Stromal cell of bone marrow (primary cell): ENCODE results near the gene SNRPD3.
A peak's percentile ranks its signal among the peaks of the same experiment; 100 is the strongest.
"Not testable (repeated sequence)": the region's sequence is repeated elsewhere in the genome, so short reads cannot be mapped to it uniquely, and the experiment has no call there.

Source experiments
- DNase-seq: peaks from one replicate; pipeline ENCODE4 v3.0.0-alpha.2; 2012; ENCODE audit warnings: low read depth

SNRPD3 gene

GRCh38 chr22:24592058-24592850 is 36.5 kb downstream of the SNRPD3 start:
- no peak for DNase-seq

DNA sequence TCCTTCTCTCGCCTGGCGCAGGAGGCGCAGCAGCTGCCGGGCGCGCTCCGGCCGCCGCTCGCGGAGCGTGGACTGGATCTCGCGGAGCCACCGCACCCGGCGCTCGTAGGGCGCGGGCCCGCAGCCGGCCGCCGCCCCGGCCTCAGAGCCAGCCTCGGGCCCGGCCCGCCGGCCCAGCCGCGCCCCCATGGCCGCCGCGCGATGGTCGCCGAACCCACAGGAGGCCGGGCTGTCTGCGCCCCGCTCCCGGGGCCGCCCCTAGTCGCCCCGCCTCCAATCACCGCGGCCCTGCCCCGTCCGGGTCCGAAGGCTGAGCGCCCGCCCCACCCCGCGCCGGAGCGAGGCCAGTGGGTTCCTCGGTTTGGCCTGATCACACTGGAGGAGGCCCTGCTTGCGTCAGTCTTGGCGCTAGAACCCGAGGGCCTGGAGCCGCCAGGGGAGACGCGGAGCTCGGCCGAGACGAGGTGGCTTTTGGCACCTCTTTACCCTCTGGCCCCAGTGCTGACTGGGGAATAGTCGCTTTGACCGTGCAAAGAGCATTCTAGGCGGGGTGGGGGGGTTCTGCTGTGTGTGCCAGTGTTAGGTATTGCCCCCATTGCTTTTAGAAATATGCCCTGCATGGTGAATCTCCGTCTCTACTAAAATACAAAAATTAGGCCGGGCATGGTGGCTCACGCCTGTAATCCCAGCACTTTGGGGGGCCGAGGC is 37.2 kb downstream of the SNRPD3 start, which contains the start of gene LRRC75B:
Gene LRRC75B, minus strand, starts transcription at position 223 of the 708 bp plus-strand sequence. Its CDS starts 34 bp downstream, at position 189.
- DNase-seq: peak; percentile 68

- DNase-seq: not testable (repeated sequence)
Measured at GRCh38 chr22:24593559-24593835, 37.7 kb downstream of the SNRPD3 start.

DNA sequence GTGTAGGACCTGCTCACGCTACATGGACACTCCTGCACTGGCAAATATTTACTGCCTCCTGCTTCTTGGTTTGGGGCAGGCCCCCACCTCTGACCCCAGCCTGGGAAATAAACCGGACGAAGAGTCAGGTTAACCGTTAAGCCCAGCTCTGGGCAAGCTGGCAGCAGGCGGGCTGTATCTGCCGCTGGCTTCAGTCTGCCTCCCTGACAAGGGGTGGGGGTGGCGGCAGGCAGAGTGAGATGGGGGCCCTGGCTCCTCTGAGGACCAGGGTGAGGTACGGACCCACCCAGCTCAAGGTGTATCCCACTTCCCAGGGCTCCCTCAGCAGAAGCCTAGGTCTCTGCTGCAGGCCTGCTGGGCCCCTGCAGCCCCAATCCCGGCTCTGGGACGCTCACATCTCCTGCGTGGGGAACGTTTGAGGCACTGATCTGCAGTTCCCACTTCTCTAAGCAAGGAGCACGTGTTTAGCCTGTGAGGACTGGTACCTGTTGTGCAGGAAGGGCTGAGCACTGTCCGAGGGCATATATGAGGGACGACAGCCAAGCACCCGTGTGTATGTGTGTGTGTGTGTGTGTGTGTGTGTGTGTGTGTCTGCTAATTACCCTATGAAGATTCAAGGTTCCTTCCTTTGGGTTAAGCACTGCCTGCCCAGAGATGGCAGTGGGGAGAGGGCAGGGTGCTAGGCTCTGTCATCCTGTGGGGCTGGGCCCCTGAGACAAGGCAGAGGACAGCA is 38.2 kb downstream of the SNRPD3 start:
- DNase-seq: no peak

- DNase-seq: no peak
Measured at GRCh38 chr22:24594569-24595120, 38.8 kb downstream of the SNRPD3 start.

DNA sequence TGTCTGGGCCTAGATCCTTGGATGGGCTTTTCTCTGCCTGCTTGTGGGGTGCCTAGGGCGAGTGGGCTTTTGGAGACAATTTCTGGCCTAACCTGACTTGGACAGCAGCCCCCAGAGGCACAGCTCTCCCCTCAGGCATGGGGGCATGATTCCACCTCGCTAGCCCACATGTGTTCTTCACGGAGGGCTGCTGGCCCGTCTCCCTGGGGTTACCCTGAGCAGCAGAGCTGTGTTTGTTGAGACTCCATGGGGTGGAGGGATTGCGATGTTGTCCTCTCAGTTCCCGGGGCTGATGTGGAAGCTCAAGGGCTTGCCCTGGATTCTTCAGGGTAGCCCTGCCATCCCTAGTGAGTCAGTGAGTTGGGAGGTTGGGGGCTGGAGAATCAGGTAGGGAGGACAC is 39.4 kb downstream of the SNRPD3 start:
- DNase-seq: no peak

DNA sequence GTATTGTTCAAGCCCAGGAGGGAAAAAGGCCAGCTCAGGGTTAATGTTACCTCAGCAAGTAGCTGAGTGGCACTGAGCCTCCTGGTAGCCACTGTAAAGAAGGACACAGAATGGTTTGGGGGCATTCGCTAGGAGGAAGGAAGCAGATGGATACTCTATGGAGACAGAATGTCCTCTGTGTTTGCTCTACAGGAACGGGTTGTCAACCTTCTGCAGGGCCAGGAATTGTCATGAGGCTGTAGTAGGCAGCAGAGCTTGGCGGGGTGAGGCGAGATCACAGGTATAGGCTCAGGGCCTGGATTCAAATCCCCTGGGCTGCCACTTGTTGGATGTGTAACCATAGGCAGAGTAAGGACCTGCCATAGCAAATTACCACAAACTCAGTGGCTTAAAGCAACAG is 40.1 kb downstream of the SNRPD3 start:
- no peak for DNase-seq

DNA sequence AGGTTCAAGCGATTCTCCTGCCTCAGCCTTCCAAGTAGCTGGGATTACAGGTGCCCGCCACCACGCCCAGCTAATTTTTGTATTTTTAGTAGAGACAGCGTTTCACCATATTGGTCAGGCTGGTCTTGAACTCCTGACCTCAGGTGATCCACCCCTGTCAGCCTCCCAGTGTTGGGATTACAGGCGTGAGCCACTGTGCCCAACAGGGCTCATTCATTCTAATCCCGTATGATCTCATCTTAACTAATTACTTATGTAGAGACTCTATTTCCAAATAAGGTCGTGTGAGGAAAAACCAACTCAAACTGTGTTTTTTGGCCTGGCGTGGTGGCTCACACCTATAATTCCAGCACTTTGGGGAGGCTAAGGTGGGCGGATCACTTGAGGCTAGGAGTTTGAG is 41.3 kb downstream of the SNRPD3 start:
- DNase-seq: not testable (repeated sequence)

DNA sequence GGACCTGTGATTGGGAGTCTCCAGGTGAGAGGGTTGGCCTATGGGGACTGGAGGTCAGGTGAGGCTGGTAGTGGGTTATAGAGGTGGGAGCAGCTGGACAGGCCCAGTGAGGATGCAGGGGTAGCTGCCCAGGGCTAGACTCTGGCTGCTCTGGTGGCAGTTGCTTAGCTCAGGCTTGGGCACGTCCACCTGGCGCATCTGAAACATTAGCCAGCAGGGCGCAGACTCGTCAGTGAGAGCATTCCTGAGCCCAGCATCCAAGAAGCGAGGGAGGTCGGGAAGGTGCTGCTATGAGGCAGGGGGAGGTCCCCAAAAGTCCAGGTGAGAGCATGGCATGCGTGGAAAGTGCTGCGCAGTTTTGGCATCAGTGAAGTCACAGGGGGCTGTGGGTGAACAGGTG is 43.7 kb downstream of the SNRPD3 start:
- DNase-seq: no peak

- not testable (repeated sequence) for DNase-seq
Measured at GRCh38 chr22:24599958-24600715, 44.3 kb downstream of the SNRPD3 start.

GRCh38 chr22:24601217-24602104 is 45.7 kb downstream of the SNRPD3 start:
- DNase-seq: no peak

- DNase-seq: not testable (repeated sequence)
Measured at GRCh38 chr22:24602105-24602749, 46.4 kb downstream of the SNRPD3 start.

DNA sequence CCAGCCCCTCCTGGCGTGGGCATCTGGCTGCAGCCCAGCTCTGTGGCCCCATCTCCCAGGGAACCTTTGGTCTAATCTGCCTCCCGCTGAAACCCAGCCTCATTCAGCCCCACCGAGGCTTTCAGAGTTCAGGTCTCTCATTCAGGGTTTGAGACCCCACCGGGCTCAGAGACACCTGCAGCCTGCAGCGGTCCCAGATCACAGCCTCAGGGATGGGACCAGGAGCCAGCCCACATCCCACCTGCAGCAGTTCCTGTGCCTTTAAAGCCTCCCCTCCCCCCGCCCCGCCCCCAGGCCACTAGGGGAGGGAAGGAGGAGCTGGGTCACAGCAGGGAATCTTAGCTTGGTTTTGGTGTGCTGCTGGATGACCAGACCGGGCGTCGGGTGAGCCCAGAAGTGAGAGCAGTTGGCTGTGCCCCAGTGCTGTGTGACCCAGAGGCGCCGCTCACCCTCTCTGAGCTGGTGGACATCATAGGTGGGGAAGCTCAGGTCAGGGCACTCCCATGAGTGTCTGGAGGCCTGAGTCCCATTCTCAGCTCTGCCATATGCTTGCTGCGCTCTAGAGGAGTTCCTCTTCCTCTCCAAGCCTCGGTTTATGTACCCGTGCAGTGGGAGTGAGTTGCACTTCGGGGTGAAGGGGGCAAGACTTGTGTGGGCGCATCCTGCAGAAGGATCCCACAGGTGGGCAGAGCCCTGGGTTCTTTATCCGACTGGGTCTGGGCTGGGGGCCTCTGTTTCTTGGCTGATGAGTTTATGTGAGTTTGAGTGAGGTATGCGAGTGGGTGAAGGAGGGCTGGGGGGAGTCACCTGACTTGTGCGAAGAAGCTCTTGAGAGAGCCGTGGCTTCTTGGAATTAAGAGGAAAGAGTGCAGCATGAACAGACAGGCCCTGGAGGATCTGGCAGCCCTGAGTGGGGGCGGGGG is 47.3 kb downstream of the SNRPD3 start, which contains the start of gene GGT1:
Gene GGT1, plus strand, starts transcription at position 347 of the 923 bp plus-strand sequence. CDS start 7,889 bp downstream, outside the sequence.
- DNase-seq: not testable (repeated sequence)

DNA sequence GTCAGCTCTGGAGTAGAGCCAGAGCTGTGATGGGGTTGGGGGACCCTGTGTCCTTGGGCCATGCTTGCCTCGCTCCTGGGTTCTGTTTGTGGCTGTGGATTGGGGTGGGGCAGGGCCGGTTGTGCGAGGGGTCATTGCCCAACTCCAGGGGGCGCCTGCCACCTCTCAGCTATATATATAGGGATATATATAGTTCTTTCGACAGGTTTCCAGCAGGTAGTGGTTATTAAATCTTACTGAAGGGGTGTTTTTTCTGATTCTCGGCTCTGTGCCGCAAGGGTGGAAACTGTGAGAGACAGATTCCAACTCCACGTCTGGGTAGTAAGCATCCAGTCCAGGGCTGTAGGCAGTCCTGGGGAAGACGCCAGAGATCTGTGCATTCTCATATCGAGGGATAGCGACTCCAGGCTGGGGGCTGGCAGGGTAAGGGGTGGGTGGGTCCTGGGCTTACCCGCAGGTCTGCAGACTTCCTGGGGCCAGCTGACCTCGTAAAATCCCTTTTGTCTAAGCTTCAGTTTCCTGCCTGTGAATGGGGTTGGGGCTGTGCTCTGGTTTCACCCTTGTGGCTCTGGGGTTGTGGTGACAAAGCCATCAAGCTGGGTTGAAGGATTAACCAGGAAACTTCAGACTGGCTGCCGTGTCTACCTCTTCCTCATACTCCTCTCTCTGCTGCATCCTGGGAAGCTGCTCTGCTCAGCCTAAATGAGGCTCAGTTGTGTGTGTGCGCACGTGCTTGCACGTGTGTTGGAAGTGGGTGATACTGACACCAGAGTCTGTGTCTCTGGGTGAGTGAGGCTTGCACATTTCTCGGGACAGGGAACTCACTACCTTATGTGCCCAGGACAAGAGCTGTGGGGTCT is 48.2 kb downstream of the SNRPD3 start:
- not testable (repeated sequence) for DNase-seq

DNA sequence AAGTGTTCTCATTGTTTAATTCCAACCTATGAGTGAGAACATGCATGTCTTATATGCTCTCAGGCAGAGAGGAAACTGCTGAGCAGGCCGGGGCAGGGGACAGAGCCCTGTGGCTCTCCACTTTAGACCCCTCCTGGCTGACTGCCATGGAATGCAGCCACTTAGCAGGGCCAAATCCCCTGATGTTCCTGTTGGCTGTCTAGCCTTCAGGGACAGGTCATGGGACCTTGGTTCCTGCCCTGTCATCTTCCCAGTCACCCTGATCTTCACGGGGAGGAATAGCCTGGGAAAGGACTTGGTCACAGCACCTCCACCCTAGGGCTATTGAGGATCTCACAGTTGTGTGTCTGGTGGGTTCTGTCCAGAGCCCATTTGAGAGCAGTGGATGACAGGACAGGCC is 50.5 kb downstream of the SNRPD3 start:
- not testable (repeated sequence) for DNase-seq

DNA sequence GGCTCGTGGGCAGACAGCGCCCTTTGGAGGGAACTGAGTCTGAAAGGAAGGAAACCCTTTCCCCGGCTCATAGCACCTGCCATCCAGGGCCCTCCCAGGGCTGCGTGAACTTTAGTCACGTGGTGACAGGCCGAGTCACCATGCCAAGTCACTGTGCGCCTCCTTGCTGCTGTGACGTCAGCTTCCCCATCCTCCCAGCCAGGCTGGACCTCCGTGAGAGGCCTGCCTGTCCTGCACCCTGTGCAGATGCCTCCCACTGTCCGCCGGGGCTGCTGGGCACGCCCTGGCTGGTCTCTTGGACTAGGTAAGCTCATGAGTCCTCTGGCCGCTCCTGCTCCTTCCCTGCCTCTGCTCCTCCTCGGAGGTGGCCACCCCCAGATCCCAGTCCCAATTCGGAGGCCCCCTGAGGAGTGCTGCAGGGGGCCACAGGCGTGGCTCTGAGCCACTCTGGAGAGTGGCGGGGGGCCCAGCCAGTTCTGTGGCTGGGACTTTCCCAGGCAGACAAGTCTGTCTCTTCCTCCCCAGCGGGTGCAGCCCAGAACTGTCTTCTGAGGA is 51.7 kb downstream of the SNRPD3 start:
- DNase-seq: not testable (repeated sequence)

- not testable (repeated sequence) for DNase-seq
Measured at GRCh38 chr22:24608327-24608726, 52.5 kb downstream of the SNRPD3 start.

- DNase-seq: not testable (repeated sequence)
Measured at GRCh38 chr22:24609888-24610287, 54.1 kb downstream of the SNRPD3 start.
